GDM1 (cell line): ENCODE measurements around the gene ITGAE.
A peak's percentile ranks its signal among the peaks of the same experiment; 100 is the strongest.

Source experiments
- DNase-seq: peaks from one replicate; lab custom pipeline; 2025; lab: John Stamatoyannopoulos, UW

Gene ITGAE

GRCh38 chr17:3693829-3694231, 107.2 kb downstream of the ITGAE start:
- DNase-seq = no peak

GRCh38 chr17:3693141-3693540, 107.8 kb downstream of the ITGAE start:
- DNase-seq = no peak

GRCh38 chr17:3692346-3692745, 108.6 kb downstream of the ITGAE start:
- DNase-seq = no peak

GRCh38 chr17:3691617-3692067, 109.3 kb downstream of the ITGAE start:
- DNase-seq = no peak

GRCh38 chr17:3690094-3690715, 110.8 kb downstream of the ITGAE start:
- DNase-seq = no peak

- no peak for DNase-seq
Observed at GRCh38 chr17:3689262-3690093, 111.5 kb downstream of the ITGAE start.

- DNase-seq = no peak
Observed at GRCh38 chr17:3688852-3689261, 112.1 kb downstream of the ITGAE start.

- no peak for DNase-seq
Observed at GRCh38 chr17:3688027-3688553, 112.9 kb downstream of the ITGAE start.

GRCh38 chr17:3685174-3685573, 115.8 kb downstream of the ITGAE start:
- no peak for DNase-seq

GRCh38 chr17:3683054-3683511, 117.9 kb downstream of the ITGAE start:
- DNase-seq = no peak

GRCh38 chr17:3682033-3682432, 119.0 kb downstream of the ITGAE start:
- DNase-seq = no peak

GRCh38 chr17:3681565-3681964, 119.4 kb downstream of the ITGAE start:
- DNase-seq = no peak

- no peak for DNase-seq
Observed at GRCh38 chr17:3681057-3681456, 119.9 kb downstream of the ITGAE start.

GRCh38 chr17:3679531-3680126, 121.4 kb downstream of the ITGAE start:
- no peak for DNase-seq

- no peak for DNase-seq
Observed at GRCh38 chr17:3678821-3679530, 122.0 kb downstream of the ITGAE start.

GRCh38 chr17:3678095-3678820, 122.7 kb downstream of the ITGAE start:
- no peak for DNase-seq

GRCh38 chr17:3675886-3676285, 125.1 kb downstream of the ITGAE start:
- DNase-seq = no peak

- no peak for DNase-seq
Observed at GRCh38 chr17:3672571-3672970, 128.4 kb downstream of the ITGAE start.

GRCh38 chr17:3669548-3669947, 131.4 kb downstream of the ITGAE start:
- DNase-seq = no peak

- no peak for DNase-seq
Observed at GRCh38 chr17:3669085-3669347, 132.0 kb downstream of the ITGAE start.

GRCh38 chr17:3668279-3669084, 132.5 kb downstream of the ITGAE start, which contains the start of the genes EMC6 and TAX1BP3:
EMC6 (plus strand) TSS chr17:3668812; CDS start chr17:3669147, 335 bp downstream.
TAX1BP3 (minus strand) TSS chr17:3668578; CDS start chr17:3668526, 52 bp downstream.
- DNase-seq = peak; percentile 96
